ENCODE measurements around the gene CLK2. TPM values are rescaled to one million over a fixed set of nuclear protein-coding genes. Genes with fewer than 3 reads are reported as not detected.

The CLK2 gene
- 19.6 to 28.0 TPM (median 23.6 TPM) in 5 replicates for total RNA-seq (2022; extraction: Qiagen RNA extraction)

GRCh38 chr1:155273343-155274245 lies at the start of gene CLK2:
Gene CLK2, minus strand, starts transcription at chr1:155273504. Its CDS starts 2,527 bp downstream, at chr1:155270977.

GRCh38 chr1:155320661-155321617 lies 47.6 kb upstream of the CLK2 start, which contains the start of gene RUSC1:
Gene RUSC1, plus strand, starts transcription at chr1:155320894. Its CDS starts 880 bp downstream, at chr1:155321774.

GRCh38 chr1:155308493-155309422 lies 35.5 kb upstream of the CLK2 start, which contains the start of gene FDPS:
Gene FDPS, plus strand, starts transcription at chr1:155308866. Its CDS starts 924 bp downstream, at chr1:155309790.

GRCh38 chr1:155301342-155301841 lies 28.1 kb upstream of the CLK2 start, which contains the start of gene PKLR:
Gene PKLR, minus strand, starts transcription at chr1:155301438. Its CDS starts 43 bp downstream, at chr1:155301395.

GRCh38 chr1:155277070-155277901 lies 4.0 kb upstream of the CLK2 start, which contains the start of gene HCN3:
Gene HCN3, plus strand, starts transcription at chr1:155277463. Its CDS starts 128 bp downstream, at chr1:155277591.

GRCh38 chr1:155261852-155262673 lies 11.2 kb downstream of the CLK2 start, which contains the start of gene SCAMP3:
Gene SCAMP3, minus strand, starts transcription at chr1:155262360. Its CDS starts 209 bp downstream, at chr1:155262151.

GRCh38 chr1:155255243-155256007 lies 17.9 kb downstream of the CLK2 start, which contains the start of gene ENTREP3:
Gene ENTREP3, minus strand, starts transcription at chr1:155255483. Its CDS starts 606 bp downstream, at chr1:155254877.

Other genes starting within 250 kb of the CLK2 start
- gene DCST2, start 239.7 kb downstream of the CLK2 start, total RNA-seq (2022; extraction: Qiagen RNA extraction), result 0.37 to 1.2 TPM (median 0.71 TPM) in 5 replicates
- gene DCST1, start 239.7 kb downstream of the CLK2 start, total RNA-seq (2022; extraction: Qiagen RNA extraction), result 0.05 to 0.07 TPM in 2 of 5 replicates, not detected in the others
- gene ADAM15, start 222.2 kb downstream of the CLK2 start, total RNA-seq (2022; extraction: Qiagen RNA extraction), result 76.8 to 119 TPM (median 109 TPM) in 5 replicates
- 15.5 to 17.4 TPM (median 16.3 TPM) in 5 replicates for gene EFNA4, start 209.8 kb downstream of the CLK2 start, total RNA-seq (2022; extraction: Qiagen RNA extraction)
- gene EFNA3, start 194.7 kb downstream of the CLK2 start, total RNA-seq (2022; extraction: Qiagen RNA extraction), result 12.3 to 14.8 TPM (median 14.2 TPM) in 5 replicates
- 21.7 to 30.6 TPM (median 26.3 TPM) in 5 replicates for gene EFNA1, start 145.6 kb downstream of the CLK2 start, total RNA-seq (2022; extraction: Qiagen RNA extraction)
- gene SLC50A1, start 137.7 kb downstream of the CLK2 start, total RNA-seq (2022; extraction: Qiagen RNA extraction), result 31.8 to 37.5 TPM (median 32.9 TPM) in 5 replicates
- 74.0 to 113 TPM (median 104 TPM) in 5 replicates for gene DPM3, start 133.0 kb downstream of the CLK2 start, total RNA-seq (2022; extraction: Qiagen RNA extraction)
- 212 to 265 TPM (median 253 TPM) in 5 replicates for gene KRTCAP2, start 100.2 kb downstream of the CLK2 start, total RNA-seq (2022; extraction: Qiagen RNA extraction)
- 2.0 to 3.1 TPM (median 2.9 TPM) in 5 replicates for gene TRIM46, start 99.7 kb downstream of the CLK2 start, total RNA-seq (2022; extraction: Qiagen RNA extraction)
- gene THBS3, start 65.6 kb downstream of the CLK2 start, total RNA-seq (2022; extraction: Qiagen RNA extraction), result 6.3 to 9.1 TPM (median 8.6 TPM) in 5 replicates
- 67.5 to 77.3 TPM (median 75.2 TPM) in 5 replicates for gene MTX1, start 64.8 kb downstream of the CLK2 start, total RNA-seq (2022; extraction: Qiagen RNA extraction)
- 26.2 to 38.1 TPM (median 32.7 TPM) in 5 replicates for gene ENTREP3, start 18.0 kb downstream of the CLK2 start, total RNA-seq (2022; extraction: Qiagen RNA extraction)
- gene SCAMP3, start 11.1 kb downstream of the CLK2 start, total RNA-seq (2022; extraction: Qiagen RNA extraction), result 96.0 to 128 TPM (median 117 TPM) in 5 replicates
- 3.1 to 5.8 TPM (median 4.5 TPM) in 5 replicates for gene HCN3, start 4.0 kb upstream of the CLK2 start, total RNA-seq (2022; extraction: Qiagen RNA extraction)
- gene PKLR, start 27.9 kb upstream of the CLK2 start, total RNA-seq (2022; extraction: Qiagen RNA extraction), result 0.02 TPM in 3 of 5 replicates, not detected in the others
- 159 to 178 TPM (median 164 TPM) in 5 replicates for gene FDPS, start 35.4 kb upstream of the CLK2 start, total RNA-seq (2022; extraction: Qiagen RNA extraction)
- 40.0 to 56.3 TPM (median 51.9 TPM) in 5 replicates for gene RUSC1, start 47.4 kb upstream of the CLK2 start, total RNA-seq (2022; extraction: Qiagen RNA extraction)

All from A549 treated with AZD2906 at 1 μM for 4 hours (cell line).